Stimulated activated CD4-positive, alpha-beta T cell treated with anti-CD3 and anti-CD28 coated beads, Interleukin-15, amount 100 ng/mL, for 24 hours (primary cell): Measurements from ENCODE around the gene NBEA.
"Not testable (repeated sequence)": the region's sequence is repeated elsewhere in the genome, so short reads cannot be mapped to it uniquely, and the experiment has no call there.

ENCODE experiments used
- DNase-seq: peaks from one replicate; pipeline ENCODE4 v3.0.0-alpha.2; 2020

NBEA gene

DNA sequence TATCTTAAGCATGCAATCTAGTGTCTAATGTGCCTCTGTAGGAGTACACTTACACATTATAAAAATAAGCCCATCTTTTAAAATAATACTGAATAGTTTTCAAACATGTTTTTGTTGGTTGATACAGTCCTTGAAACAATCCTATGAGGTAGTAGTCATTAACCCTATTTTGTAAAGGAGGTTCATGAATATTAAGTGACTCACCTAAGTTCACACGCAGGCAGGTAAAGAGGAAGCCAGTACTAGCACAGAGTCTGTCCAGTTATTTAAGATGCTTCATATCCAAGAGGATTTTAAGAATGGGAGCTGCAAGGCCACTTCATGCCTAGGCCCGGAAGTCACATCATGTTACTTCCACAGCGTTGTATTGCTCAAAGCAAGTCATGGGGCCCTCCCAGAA, 655.4 kb downstream of the NBEA start:
- no peak for DNase-seq

DNA sequence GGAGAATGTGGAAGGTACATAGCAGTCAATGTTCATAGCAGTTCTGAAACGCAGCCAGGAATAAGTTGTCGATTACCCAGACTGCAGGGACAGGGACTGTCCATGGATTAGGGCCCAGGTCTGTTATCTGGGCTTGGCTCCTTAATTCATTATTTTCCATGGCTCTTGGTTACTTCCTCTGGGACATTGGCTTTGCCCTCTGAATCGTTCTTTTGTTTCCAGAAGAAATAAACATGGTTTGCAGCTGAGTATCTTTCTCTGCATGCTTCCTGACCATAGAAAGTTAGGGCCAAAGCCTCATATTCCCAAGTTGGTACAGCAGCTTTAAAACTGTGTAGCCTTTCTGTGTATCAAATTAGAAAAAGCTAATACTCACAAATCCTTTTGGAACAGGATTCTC, 656.2 kb downstream of the NBEA start:
- DNase-seq: no peak

DNA sequence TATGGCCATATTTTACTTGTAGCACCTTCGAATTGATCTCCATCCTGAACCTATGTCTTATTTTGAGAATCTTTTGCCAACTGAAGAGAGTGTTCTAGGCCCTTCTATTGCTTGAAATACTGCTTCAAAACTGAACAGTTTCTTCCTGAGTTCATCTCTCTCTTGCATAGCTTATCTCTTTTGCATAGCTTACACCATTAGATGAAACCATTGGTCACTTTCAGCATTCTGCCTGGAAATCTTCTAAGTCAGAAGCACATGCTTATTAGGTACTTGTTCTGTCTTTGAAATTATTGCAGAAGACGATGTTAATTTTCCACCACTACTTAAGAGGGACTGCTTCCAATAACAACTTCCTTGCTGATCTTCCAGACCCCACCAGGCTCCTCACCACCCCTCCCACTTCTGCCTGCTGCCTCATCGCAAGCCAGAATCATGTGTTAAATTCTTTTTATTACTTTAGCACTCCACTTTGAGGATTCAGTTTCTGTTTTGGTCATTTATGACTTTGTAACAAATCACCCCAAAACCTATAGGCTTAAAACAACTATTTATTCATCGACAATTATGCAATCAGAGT, 656.8 kb downstream of the NBEA start:
- no peak for DNase-seq

DNA sequence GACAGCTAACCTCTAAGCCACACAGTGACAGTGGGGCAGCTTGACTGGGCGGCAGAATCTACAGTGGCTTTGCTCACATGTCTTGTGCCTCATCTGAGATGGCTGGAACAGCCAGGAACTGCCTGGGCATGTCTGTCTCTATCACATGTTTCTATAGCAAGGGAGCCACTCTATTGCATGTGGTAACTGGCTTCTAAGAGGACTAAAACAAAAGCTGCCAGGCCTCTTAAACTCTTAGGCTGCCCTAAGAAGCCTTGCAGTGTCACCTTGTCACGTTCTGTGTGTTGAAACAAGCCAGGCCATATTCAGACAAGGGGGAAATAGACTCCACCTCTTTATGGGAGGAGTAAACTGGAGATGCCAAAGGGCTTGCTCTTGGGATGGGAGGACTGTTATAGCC, 657.3 kb downstream of the NBEA start:
- no peak for DNase-seq

DNA sequence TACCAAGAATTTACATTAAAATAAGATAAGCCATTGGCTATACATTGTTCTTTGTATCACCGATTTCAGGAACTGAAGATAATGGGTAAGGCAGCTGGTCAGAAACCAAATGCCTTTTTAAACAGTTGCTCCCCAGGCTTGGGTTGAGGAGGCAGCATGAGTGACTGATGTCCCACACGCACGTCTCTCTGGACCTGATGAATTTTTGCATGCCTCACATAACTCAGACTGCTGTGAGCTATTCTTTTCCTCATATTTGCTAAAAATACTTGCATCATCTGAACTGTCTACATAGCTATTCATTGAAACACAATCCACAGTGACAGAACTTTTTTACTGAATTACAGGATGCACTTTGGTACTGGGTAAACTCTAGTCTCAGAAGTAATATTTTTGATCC, 658.1 kb downstream of the NBEA start:
- DNase-seq: no peak

DNA sequence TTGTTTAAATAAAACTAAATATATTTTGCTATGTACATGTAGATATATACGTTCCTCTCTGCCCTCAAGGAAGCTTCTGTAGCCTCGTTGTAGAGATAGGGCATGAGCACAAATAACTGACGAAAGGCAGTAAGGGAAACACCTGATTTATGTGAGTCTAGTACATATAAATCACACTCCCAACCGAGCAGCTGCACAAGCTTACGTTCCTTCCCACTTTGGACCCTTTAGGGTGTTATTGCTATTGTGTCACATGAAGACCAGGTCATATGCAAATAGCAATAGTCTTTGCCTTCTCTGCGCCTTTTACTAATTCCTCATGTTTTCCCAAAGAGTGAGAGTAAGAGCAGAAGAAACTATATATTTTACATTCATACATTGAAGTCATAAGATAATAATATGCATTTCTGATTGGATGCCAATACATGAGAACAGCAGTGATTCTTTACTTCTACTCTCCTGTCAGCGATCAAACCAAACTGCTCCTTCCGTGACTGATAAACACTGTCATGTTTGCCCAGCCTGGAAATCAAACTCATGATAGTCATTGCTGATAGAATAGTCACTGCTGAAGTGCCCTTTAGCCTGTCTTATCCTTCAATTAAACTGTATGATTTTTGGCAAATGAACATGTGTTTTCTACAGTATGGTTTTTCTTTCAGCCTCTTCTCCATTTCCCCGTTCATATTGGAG, 661.7 kb downstream of the NBEA start:
- DNase-seq: no peak

DNA sequence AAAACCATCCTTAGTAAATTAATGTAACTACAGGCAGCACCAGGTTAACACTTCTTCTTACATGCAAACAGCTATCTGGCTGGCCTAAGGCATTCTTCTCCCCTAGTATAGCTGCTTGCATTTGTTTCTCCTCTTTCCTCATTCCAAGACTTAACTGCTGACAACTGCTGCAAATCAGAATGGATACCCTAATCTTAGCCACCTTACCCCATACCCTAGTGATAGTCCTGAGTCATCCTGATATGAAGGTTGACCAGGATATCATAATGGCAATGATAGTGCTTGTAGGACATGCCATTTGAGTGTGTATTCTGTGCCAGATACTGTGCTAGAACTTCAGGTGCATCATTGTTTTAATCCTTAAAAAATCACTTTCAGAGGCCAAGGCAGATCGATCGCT, 672.6 kb downstream of the NBEA start:
- no peak for DNase-seq

DNA sequence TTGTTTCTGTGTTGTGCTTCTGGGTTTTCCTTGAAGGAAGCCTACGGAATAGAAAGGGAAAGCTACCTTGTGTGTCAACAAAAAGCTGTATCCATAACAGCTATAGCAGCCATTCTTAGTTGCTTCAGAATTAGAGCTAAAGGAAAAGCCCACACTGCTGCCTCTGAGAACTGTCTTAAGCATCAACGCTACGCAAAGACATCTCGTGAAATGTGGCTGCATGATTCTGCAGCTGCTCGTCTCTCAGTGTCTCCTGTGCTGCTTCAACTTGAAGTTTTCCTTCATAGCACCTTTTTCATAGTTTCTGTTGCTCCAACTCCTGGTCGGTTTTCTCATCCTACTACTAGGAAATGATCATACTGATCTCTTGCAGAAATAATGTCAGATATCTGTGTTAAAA, 675.4 kb downstream of the NBEA start:
- DNase-seq: no peak

DNA sequence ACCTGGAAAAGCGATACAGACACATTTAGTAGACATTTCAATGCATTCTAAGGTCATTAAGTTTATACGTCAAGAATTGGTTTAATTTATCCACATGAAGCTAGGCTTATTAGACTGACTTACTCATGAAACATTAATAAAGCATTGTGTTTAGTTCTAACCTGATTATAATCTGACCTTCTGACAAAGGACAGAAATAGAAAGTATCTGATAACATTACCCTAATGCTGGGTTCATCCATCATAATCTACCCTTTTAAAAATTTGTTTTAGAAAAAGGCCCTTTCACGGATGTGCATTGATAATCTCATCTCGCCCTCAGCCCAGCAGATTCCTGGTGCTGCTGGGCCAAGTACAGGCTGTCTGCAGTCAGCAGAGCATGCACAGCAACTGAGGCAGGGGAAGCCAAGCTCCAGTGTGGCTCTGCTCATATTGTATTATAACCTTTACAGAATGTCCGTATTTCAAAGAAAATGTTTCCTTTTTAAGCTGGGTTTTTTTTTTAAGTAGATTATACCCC, 676.6 kb downstream of the NBEA start:
- DNase-seq: no peak

DNA sequence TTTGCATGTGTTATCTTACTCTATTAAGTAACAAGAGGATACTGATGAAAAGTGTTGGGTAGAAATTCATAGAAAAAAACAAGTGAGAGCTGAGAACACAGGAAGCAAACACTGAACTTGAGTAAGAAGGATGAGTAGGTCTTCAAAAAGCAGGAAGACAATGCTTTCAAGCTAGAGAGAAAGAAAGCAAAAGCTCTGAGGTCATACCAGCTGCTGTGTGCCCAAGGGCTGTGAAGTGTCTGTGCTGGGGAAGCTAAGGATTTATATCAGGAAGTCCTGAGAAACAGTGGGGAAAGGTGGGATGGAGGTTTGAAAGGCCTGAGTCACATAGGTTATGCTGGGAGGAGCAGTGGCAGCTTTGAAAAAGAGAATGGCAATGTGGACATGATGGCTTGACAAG, 679.9 kb downstream of the NBEA start:
- DNase-seq: no peak

DNA sequence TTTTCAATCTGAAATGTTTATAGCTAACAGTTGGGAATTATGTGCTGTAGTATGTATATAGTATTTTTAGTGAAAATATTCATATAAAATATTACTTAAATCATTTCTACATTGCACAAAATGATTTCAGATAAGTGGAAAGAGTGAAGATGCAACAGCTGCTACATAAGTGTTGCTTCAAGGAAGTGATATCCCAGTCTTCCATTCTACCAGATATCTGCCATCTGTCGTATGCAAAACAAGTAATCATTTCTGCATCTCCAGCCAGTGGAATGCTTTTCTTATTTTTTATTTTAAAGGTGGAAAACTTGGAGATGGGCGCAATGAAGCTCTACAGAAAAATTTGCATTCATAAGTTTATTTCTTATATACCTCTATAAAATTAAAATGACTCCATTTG, 687.0 kb downstream of the NBEA start:
- DNase-seq: no peak

DNA sequence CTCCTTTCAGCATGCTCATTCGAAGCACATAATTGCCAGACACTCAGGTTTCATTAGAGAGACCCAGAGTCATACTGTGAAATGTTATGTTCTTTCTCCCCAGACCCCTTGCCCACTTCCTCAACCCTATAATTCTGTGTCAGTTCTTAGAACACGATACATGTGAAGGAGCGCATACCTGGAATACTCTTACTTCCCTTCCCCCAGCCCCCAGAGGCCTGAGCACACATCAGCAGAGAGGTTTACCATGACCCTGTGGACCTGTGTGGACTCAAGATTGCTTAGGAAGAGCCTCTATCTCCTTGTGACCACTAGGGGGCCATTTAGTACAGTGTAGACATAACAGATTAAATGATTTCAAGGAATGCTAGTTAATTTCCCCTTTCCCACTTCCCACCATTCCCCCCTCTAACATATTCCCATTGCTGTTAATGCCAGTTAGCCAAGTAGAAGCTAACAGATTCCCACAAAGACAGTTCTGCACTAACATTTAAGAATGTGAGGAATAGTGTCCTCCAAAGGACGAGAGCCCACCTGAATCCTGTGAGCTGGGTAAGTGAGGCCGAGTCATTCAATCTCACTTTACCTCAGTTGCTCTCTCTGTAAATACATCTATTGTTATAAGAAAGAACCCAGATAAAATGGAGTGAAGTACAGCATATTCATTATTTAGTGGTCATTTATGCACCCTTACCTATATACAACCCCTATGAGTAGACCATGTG, 688.6 kb downstream of the NBEA start:
- no peak for DNase-seq

DNA sequence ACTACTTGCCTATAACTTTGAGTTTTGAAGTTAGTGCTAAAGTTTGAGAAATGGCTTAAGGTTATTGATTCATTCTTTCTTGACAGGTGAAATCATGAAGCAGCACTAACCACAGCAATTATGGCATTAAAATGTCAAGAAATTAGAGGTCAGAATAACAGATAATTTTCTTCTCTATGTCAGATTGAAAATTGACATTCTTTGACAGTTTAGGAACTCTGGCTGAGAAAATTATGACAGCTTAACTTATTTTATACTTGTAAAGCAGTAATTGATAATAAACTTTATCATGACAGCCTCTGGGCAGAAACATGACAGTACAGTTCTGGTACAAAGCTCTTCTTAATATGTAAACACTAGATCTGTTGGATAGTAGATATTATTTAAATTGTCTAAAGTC, 689.6 kb downstream of the NBEA start:
- no peak for DNase-seq

DNA sequence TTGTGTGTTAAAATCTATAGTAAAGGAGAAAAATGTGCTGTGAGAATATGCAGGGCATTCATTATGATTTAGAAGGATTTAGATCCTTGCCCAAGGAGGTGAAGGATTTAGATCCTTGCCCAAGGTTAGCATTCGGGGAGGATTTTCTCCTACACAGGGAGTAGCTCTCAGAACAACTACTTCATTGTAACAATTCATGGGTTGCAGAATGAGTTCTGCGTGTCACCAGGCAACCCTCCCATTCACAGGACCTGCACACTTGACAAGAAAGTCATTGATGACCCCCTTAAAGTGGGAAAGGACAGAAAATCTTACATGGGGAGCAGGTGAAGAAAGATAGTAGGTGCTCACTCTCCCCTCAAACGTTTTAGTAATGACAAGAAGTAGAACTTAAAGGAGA, 701.6 kb downstream of the NBEA start:
- no peak for DNase-seq

DNA sequence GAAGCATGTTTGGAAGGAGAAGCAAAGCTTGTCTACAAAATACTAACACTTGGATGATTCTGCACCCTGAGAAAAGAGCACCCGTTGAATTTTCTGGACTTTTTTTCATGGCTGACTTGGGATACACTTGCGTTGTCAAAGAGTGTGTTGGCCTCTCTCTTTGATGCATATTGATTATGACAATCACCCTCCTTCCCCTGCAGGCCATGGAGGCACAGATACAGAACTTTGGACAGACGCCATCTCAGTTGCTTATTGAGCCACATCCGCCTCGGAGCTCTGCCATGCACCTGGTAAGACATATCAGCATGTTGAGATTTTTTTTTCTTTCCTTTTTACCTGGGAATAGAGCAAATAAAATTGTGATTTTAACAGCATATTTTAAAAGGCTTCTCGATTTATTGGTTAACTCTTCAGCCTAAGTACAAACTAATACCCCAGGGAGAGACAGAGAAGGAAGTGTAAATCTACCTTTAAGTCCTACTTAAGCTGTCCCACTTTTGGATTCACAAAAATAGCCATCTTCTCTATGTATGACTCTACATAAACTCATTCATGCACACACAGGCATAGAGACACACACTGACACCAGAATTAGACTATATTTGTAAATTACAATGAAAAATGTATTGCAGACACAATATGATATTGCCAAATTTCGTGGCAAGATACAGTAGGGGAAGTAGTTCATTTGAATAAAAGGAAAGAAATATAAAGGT, 704.1 kb downstream of the NBEA start:
- DNase-seq: no peak

DNA sequence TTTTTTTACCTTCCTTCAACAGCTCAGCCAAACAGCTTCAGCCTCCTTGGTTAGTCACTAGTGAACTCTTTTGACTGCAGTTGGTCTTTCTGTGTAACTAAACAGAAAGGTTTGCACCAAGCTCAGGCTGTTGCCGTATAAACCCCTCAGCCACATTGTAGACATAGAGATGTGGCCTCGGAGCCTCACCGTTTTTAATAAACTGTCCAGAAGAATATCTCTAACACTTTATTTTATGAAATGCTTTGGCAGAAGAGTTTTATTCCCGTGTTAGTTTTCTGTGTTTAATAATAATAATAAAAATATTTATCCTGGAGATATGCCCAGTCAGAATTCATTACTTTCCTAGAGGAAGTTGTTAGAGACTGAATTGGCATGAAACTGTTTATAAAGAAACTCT, 706.1 kb downstream of the NBEA start:
- no peak for DNase-seq

DNA sequence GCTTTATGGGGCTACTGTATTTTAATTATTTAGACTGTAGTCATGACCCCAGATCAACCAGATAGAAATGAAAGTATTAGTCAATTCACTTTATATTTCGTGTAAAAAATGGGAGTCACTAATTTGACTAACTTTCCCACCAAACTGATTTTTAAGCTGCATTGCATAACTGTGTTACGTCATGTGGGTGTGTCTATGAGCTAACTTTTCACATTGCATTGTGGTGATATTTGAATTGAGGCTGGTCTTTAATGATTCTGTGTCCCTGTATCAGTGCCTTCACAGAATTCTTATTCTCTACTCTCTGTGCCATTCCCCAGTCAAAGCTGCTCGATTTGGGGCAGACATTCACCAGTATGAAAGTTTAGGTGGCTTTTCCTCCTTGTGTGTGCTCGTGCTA, 707.1 kb downstream of the NBEA start:
- no peak for DNase-seq

DNA sequence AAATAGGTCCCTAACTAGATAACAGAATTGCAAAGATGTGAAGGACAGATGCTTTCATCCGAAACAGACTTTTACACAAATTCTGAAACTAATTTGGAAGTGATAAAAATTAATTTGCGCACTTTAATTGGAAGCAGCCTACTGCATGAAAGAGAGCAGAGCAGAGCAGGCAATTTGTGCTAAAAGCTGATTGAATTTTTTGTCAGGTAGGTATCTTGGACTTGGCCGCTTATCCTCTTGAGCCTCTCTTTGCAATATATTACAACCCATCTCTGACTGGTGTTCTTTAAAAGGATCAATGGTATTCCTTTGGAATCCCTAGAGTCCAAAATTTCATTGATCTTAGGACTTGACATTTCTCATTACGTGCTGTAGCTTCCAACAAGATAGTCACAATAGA, 717.7 kb downstream of the NBEA start:
- no peak for DNase-seq

DNA sequence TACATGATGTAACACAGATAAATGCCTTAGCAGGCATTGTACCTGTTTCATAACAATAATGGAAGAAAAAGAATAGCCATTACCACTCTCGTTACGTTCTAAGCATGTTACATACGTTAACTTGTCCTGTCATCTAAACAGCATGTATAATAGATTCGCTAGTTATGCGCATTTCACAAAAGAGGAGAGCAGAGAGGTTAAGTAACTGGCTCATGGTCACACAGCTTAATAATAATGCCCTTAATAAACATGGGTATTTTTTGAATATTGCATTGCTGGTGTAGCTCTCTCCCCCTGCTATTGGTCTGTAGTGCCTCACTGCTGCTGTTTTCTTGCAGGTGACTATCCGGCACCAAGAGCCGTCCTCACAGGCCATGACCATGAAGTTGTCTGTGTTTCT, 722.7 kb downstream of the NBEA start:
- no peak for DNase-seq

DNA sequence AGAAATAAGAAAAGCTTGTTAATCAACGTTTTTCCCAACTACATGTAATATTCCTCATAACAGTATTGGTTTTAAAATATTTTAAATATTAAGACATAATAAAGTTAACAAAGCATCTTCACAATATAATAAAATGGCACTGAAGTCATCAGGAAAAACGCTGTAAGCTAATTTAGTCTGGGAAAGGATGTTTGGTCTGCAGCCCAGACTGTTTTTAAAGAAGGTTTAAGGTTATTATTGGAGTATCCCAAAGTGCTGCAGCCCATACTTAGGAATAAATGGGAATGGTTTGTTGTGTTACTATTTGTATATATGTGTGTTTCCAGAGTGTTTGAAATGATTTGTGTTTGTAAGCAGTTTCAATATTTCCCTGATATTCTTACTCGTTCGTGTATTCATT, 727.3 kb downstream of the NBEA start:
- DNase-seq: no peak

DNA sequence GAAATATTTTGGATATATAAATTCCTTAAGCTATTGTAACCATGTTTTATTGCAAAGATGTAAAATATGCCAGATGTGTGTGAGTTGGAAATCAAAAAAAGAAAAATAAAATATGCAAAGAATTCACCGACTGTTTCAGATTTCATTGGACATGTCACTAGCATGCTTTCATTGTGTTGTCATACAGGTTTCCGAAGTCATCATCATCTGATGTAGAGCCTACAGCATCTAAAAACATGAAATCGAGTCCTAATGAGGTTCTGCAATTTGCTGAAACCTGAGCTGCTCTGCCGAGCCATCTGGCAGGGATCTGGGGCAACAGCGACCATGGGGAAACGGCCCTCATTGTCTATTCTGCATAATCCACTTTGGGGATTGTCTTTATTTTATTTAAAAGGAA, 730.5 kb downstream of the NBEA start:
- DNase-seq: no peak

DNA sequence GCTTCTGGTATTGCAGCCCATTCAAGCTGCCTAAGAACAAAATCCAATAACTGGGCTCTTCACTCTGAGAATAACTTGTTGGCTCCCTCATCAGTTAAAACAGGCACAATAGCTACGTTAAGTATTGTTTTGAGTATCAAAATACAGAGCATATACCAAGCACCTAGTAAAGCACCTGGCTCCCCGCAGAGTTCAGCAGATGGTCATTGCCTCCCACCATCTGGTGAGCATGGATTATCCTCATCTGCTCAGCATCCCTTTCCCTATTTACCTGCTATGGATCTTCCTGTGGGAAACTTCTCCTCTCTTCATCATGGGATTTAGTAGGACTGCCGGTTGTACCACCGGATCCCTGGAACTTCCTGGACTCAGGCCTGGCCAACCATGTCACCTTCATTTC, 733.6 kb downstream of the NBEA start:
- DNase-seq: no peak

DNA sequence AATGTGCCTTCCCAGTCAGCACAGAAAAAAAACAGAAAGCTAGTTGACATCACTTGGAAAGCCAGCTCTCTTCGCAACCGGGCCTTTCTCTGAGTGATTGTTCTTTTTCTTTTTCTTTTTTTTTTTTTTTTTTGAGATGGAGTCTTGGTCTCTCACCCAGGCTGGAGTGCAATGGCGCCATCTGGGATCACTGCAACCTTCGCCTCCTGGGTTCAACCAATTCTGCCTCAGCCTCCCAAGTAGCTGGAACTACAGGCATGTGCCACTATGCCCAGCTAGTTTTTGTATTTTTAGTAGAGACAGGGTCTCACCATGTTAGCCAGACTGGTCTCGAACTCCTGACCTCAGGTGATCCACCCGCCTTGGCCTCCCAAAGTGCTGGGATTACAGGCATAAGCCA, 735.8 kb downstream of the NBEA start:
- not testable (repeated sequence) for DNase-seq

DNA sequence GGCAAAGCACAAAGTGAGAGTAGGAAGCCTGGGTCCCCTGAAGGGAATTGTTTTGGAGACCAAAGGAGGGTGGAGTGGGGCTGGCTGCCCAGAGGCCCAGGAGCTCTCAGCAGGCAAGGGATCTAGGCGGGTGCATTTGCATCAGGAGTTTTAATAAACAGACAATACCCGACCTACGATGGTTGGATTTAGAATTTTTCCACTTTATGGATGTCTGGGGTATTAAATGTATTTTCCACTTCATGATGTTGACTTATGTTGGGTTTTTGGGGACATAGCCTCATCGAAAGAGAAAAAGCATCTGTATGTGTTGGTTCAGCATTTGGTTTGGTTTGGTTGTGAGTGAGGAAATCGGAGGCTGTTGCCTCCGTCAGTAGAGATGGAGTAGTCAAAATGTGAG, 739.6 kb downstream of the NBEA start:
- DNase-seq: no peak
